ENCODE results near the gene TPP2.

The TPP2 gene

GRCh38 chr13:102682211-102682610 is 85.4 kb downstream of the TPP2 start:
- Histone ChIP-seq H3K9ac (ENCODE audit: low read depth, low read length) (no peak overlapping the region), H3K36me3 (ENCODE audit: insufficient read depth, low read length) (peaks cover 14% of the 10 kb centered on the region), H3K9me3 (ENCODE audit: control insufficient read depth, insufficient read depth, low read length) (peaks cover 4% of the 10 kb centered on the region), H3K4me1 (ENCODE audit: insufficient read depth, low read length) (peaks cover 4% of the 10 kb centered on the region; the same call in 1 of the 2 replicates)

GRCh38 chr13:102682727-102683126 is 85.9 kb downstream of the TPP2 start:
- H3K9me3 ChIP-seq (ENCODE audit: control insufficient read depth, insufficient read depth, low read length) = peaks cover 4% of the 10 kb centered on the region
- H3K4me1 ChIP-seq (ENCODE audit: insufficient read depth, low read length) = peaks cover 9% of the 10 kb centered on the region; the same call in 1 of the 2 replicates
- no peak overlapping the region for H3K9ac ChIP-seq (ENCODE audit: low read depth, low read length)
- peaks cover 11% of the 10 kb centered on the region for H3K36me3 ChIP-seq (ENCODE audit: insufficient read depth, low read length)

- Histone ChIP-seq H3K9ac (ENCODE audit: low read depth, low read length) (no peak overlapping the region), H3K4me1 (ENCODE audit: insufficient read depth, low read length) (peaks cover 17% of the 10 kb centered on the region), H3K9me3 (ENCODE audit: control insufficient read depth, insufficient read depth, low read length) (peaks cover 4% of the 10 kb centered on the region), H3K36me3 (ENCODE audit: insufficient read depth, low read length) (peaks cover 10% of the 10 kb centered on the region)
These were observed 86.9 kb downstream of the TPP2 start for GRCh38 chr13:102683637-102684036.

- Histone ChIP-seq H3K9ac (ENCODE audit: low read depth, low read length) (no peak overlapping the region), H3K4me1 (ENCODE audit: insufficient read depth, low read length) (peaks cover 20% of the 10 kb centered on the region), H3K9me3 (ENCODE audit: control insufficient read depth, insufficient read depth, low read length) (peaks cover 4% of the 10 kb centered on the region), H3K36me3 (ENCODE audit: insufficient read depth, low read length) (no peaks in the 10 kb centered on the region)
These were observed 89.2 kb downstream of the TPP2 start for GRCh38 chr13:102686024-102686423.

- no peaks in the 10 kb centered on the region; the same call in 1 of the 2 replicates for H3K9me3 ChIP-seq (ENCODE audit: control insufficient read depth, insufficient read depth, low read length)
- H3K36me3 ChIP-seq (ENCODE audit: insufficient read depth, low read length) = no peaks in the 10 kb centered on the region
- peaks cover 24% of the 10 kb centered on the region for H3K4me1 ChIP-seq (ENCODE audit: insufficient read depth, low read length)
- no peak overlapping the region for H3K9ac ChIP-seq (ENCODE audit: low read depth, low read length)
These were observed 90.7 kb downstream of the TPP2 start for GRCh38 chr13:102687520-102687919.

GRCh38 chr13:102688306-102688973 is 91.7 kb downstream of the TPP2 start:
- H3K4me1 ChIP-seq (ENCODE audit: insufficient read depth, low read length) = peaks cover 29% of the 10 kb centered on the region
- no peaks in the 10 kb centered on the region for H3K36me3 ChIP-seq (ENCODE audit: insufficient read depth, low read length)
- no peaks in the 10 kb centered on the region; the same call in 1 of the 2 replicates for H3K9me3 ChIP-seq (ENCODE audit: control insufficient read depth, insufficient read depth, low read length)
- no peak overlapping the region for H3K9ac ChIP-seq (ENCODE audit: low read depth, low read length)

GRCh38 chr13:102690883-102691282 is 94.1 kb downstream of the TPP2 start:
- H3K9me3 ChIP-seq (ENCODE audit: control insufficient read depth, insufficient read depth, low read length) = no peaks in the 10 kb centered on the region; the same call in 1 of the 2 replicates
- H3K4me1 ChIP-seq (ENCODE audit: insufficient read depth, low read length) = peaks cover 29% of the 10 kb centered on the region
- H3K36me3 ChIP-seq (ENCODE audit: insufficient read depth, low read length) = no peaks in the 10 kb centered on the region
- H3K9ac ChIP-seq (ENCODE audit: low read depth, low read length) = no peak overlapping the region

- H3K36me3 ChIP-seq (ENCODE audit: insufficient read depth, low read length) = no peaks in the 10 kb centered on the region
- peaks cover 22% of the 10 kb centered on the region for H3K4me1 ChIP-seq (ENCODE audit: insufficient read depth, low read length)
- H3K9me3 ChIP-seq (ENCODE audit: control insufficient read depth, insufficient read depth, low read length) = no peaks in the 10 kb centered on the region
- H3K9ac ChIP-seq (ENCODE audit: low read depth, low read length) = no peak overlapping the region
These were observed 95.7 kb downstream of the TPP2 start for GRCh38 chr13:102692491-102692826.

- Histone ChIP-seq H3K4me1 (ENCODE audit: insufficient read depth, low read length) (peaks cover 15% of the 10 kb centered on the region), H3K9me3 (ENCODE audit: control insufficient read depth, insufficient read depth, low read length) (no peaks in the 10 kb centered on the region), H3K9ac (ENCODE audit: low read depth, low read length) (no peak overlapping the region), H3K36me3 (ENCODE audit: insufficient read depth, low read length) (no peaks in the 10 kb centered on the region)
These were observed 96.5 kb downstream of the TPP2 start for GRCh38 chr13:102693250-102693649.

GRCh38 chr13:102693776-102694175 is 97.0 kb downstream of the TPP2 start:
- no peaks in the 10 kb centered on the region for H3K36me3 ChIP-seq (ENCODE audit: insufficient read depth, low read length)
- H3K4me1 ChIP-seq (ENCODE audit: insufficient read depth, low read length) = peaks cover 10% of the 10 kb centered on the region
- H3K9me3 ChIP-seq (ENCODE audit: control insufficient read depth, insufficient read depth, low read length) = no peaks in the 10 kb centered on the region
- H3K9ac ChIP-seq (ENCODE audit: low read depth, low read length) = no peak overlapping the region

GRCh38 chr13:102694937-102695336 is 98.2 kb downstream of the TPP2 start, which contains the start of gene METTL21C:
METTL21C (minus strand) TSS chr13:102695044; CDS start chr13:102694498, 546 bp downstream.
- Histone ChIP-seq H3K9ac (ENCODE audit: low read depth, low read length) (no peak within 1 kb of the TSS), H3K9me3 (ENCODE audit: control insufficient read depth, insufficient read depth, low read length) (no peaks in the 10 kb centered on the region), H3K36me3 (ENCODE audit: insufficient read depth, low read length) (no peaks in the 10 kb centered on the region), H3K4me1 (ENCODE audit: insufficient read depth, low read length) (peaks cover 9% of the 10 kb centered on the region; the same call in 1 of the 2 replicates)

GRCh38 chr13:102696465-102696864 is 99.7 kb downstream of the TPP2 start:
- no peak overlapping the region for H3K9ac ChIP-seq (ENCODE audit: low read depth, low read length)
- peaks cover 9% of the 10 kb centered on the region; the same call in 1 of the 2 replicates for H3K4me1 ChIP-seq (ENCODE audit: insufficient read depth, low read length)
- no peaks in the 10 kb centered on the region for H3K9me3 ChIP-seq (ENCODE audit: control insufficient read depth, insufficient read depth, low read length)
- no peaks in the 10 kb centered on the region for H3K36me3 ChIP-seq (ENCODE audit: insufficient read depth, low read length)

GRCh38 chr13:102697264-102697663 is 100.5 kb downstream of the TPP2 start:
- no peaks in the 10 kb centered on the region for H3K9me3 ChIP-seq (ENCODE audit: control insufficient read depth, insufficient read depth, low read length)
- H3K9ac ChIP-seq (ENCODE audit: low read depth, low read length) = no peak overlapping the region

GRCh38 chr13:102697929-102698648 is 101.3 kb downstream of the TPP2 start:
- H3K4me1 ChIP-seq (ENCODE audit: insufficient read depth, low read length) = no peaks in the 10 kb centered on the region

More at GRCh38 chr13:102697264-102697663, 100.5 kb downstream of the TPP2 start:
- peaks cover 5% of the 10 kb centered on the region; the same call in 1 of the 2 replicates for H3K4me1 ChIP-seq (ENCODE audit: insufficient read depth, low read length)
- H3K36me3 ChIP-seq (ENCODE audit: insufficient read depth, low read length) = no peaks in the 10 kb centered on the region

GRCh38 chr13:102698649-102698980 is 101.8 kb downstream of the TPP2 start:
- no peaks in the 10 kb centered on the region for H3K36me3 ChIP-seq (ENCODE audit: insufficient read depth, low read length)
- H3K9me3 ChIP-seq (ENCODE audit: control insufficient read depth, insufficient read depth, low read length) = no peaks in the 10 kb centered on the region
- H3K9ac ChIP-seq (ENCODE audit: low read depth, low read length) = no peak overlapping the region
- H3K4me1 ChIP-seq (ENCODE audit: insufficient read depth, low read length) = no peaks in the 10 kb centered on the region

More at GRCh38 chr13:102697929-102698648, 101.3 kb downstream of the TPP2 start:
- Histone ChIP-seq H3K36me3 (ENCODE audit: insufficient read depth, low read length) (no peaks in the 10 kb centered on the region), H3K9me3 (ENCODE audit: control insufficient read depth, insufficient read depth, low read length) (no peaks in the 10 kb centered on the region), H3K9ac (ENCODE audit: low read depth, low read length) (no peak overlapping the region)
